NT2/D1 (cell line): ENCODE data around the gene ENOX1.

Experiments used
- DNase-seq: peaks from one replicate; pipeline ENCODE4 v3.0.0-alpha.2; 2011; ENCODE audit warnings: low read depth, low spot score
- H3K27me3 ChIP-seq: 2 replicates; pipeline ENCODE4 v1.6.0; 2011; ENCODE audit warnings: mild to moderate bottlenecking; ENCODE audit not compliant: insufficient read length, insufficient read depth
- H3K36me3 ChIP-seq: 2 replicates; pipeline ENCODE4 v1.6.1; 2011; ENCODE audit warnings: mild to moderate bottlenecking, low read length, mixed read lengths; ENCODE audit not compliant: insufficient read depth, insufficient read length
- H3K4me1 ChIP-seq: 2 replicates; pipeline ENCODE4 v1.5.1; 2011; ENCODE audit not compliant: insufficient read depth, insufficient read length
- H3K4me3 ChIP-seq: 2 replicates; pipeline ENCODE4 v1.5.1; 2011; ENCODE audit warnings: low read depth; ENCODE audit not compliant: insufficient read length
- H3K9ac ChIP-seq: 2 replicates; pipeline ENCODE4 v1.6.0; 2011; ENCODE audit warnings: low read depth; ENCODE audit not compliant: insufficient read length
- H3K9me3 ChIP-seq: 2 replicates; pipeline ENCODE4 v1.5.1; 2011; ENCODE audit warnings: mild to moderate bottlenecking, low read length; ENCODE audit not compliant: insufficient read depth
- SUZ12 ChIP-seq: IDR thresholded peaks from 2 replicates; pipeline ENCODE4 v1.6.1; 2011; ENCODE audit not compliant: insufficient read length, insufficient read depth; ENCODE audit errors: extremely low read depth
- YY1 ChIP-seq: IDR thresholded peaks from 2 replicates; pipeline ENCODE4 v1.6.1; 2011; ENCODE audit not compliant: insufficient read length, insufficient read depth
- ZNF274 ChIP-seq: IDR thresholded peaks from 2 replicates; pipeline ENCODE4 v1.6.1; 2011; ENCODE audit warnings: mild to moderate bottlenecking, low read depth, low read length

ENOX1 gene

DNA sequence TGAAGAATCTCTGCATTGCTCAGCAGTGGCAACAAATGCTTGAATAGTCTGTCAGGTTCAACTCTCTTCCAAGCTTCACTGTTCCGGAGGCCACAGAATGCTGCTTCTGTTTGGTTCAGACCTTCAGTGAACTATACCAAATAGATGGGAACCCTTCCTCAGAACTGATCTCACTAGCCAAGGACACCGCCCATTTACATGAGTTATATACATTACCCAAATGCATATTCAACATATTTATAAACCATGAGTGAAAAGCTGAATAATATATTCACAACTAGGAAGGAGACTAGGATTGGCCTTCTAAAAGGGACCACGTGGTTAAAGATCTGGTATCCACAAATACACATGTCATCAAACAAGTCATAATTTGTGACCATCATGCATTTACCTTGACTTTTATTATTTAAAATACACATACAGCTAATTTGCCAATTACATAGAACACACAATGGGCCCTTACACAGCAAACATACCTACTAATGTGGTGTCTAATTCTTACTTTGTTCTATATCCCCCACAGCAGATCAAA, 49.3 kb downstream of the ENOX1 start:
- Histone ChIP-seq H3K9ac (no peak overlapping the region), H3K9me3 (no peaks in the 10 kb centered on the region), H3K36me3 (no peaks in the 10 kb centered on the region), H3K27me3 (no peaks in the 10 kb centered on the region), H3K4me1 (no peaks in the 10 kb centered on the region), H3K4me3 (no peak overlapping the region)
- DNase-seq, result no peak
- TF ChIP-seq SUZ12 (no peak), ZNF274 (no peak), YY1 (no peak)

DNA sequence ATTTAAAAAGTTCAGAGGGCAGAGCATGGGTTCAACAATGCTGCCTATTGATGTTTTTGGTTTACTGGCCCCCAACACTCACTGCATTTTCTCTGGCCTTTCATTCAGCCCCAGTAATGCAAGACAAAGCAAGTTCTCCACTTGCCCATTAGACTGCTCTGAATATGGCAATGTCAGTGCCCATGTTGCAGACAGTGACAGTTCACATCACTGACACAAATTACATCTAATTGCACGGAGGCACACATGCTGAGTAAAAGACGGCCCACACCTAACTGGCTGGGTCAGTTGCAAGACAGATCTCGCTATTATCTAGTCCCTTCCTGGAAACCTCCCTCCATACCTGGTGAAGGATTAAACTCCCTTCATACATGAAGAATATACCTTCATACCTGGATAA, 54.0 kb downstream of the ENOX1 start:
- no peak for DNase-seq
- TF ChIP-seq SUZ12, result no peak
- TF ChIP-seq ZNF274, result no peak
- no peak for TF ChIP-seq YY1
- H3K36me3 ChIP-seq, result no peaks in the 10 kb centered on the region

DNA sequence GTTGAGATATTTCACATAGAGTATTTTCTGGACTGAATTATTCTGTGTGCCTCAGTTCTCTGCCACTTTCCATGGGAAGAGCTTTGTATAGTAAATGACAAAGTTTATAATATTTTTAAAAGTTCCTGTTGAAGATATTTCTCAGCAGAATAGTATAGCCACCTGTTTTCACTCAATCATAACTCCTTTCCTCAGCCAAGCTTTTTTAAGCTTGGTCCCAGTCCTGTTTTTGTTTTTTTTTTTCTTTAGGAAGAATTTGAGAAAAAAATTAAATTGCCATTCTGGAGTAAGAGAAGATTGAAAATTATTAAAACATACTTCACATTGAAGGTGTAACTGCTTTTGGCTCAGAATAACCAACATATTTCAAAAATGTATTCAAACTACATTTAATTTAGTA, 55.5 kb downstream of the ENOX1 start:
- no peaks in the 10 kb centered on the region for H3K27me3 ChIP-seq
- H3K9me3 ChIP-seq, result no peaks in the 10 kb centered on the region
- H3K36me3 ChIP-seq, result no peaks in the 10 kb centered on the region
- no peak overlapping the region for H3K9ac ChIP-seq
- no peak for DNase-seq
- no peaks in the 10 kb centered on the region for H3K4me1 ChIP-seq
- TF ChIP-seq SUZ12, result no peak
- TF ChIP-seq ZNF274, result no peak
- TF ChIP-seq YY1, result no peak
- no peak overlapping the region for H3K4me3 ChIP-seq

More for the DNA sequence above, 54.0 kb downstream of the ENOX1 start:
- no peak overlapping the region for H3K4me3 ChIP-seq
- H3K9me3 ChIP-seq, result no peaks in the 10 kb centered on the region
- H3K27me3 ChIP-seq, result no peaks in the 10 kb centered on the region
- H3K4me1 ChIP-seq, result no peaks in the 10 kb centered on the region
- no peak overlapping the region for H3K9ac ChIP-seq

DNA sequence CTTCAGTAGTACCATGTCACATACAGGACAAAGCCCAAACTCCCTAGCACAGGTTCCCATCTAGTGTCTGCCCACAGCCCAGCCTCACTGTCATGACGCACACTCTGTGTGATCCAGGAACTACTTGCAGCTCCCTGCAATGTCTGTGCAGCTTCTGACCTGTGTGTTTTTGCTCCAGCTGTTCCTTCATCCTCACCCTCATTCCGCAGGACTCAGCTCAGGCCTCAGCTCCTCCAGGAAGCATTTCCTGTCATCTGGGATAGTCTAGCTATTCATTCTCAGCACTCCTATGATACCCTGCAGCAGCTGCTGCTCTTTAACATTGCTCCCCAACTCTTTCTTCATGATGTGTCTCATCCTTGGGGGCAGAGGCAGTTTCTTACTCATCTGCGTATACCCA, 56.1 kb downstream of the ENOX1 start:
- TF ChIP-seq YY1 (no peak), SUZ12 (no peak), ZNF274 (no peak)
- DNase-seq, result no peak
- Histone ChIP-seq H3K36me3 (no peaks in the 10 kb centered on the region), H3K27me3 (no peaks in the 10 kb centered on the region), H3K9me3 (no peaks in the 10 kb centered on the region), H3K4me3 (no peak overlapping the region), H3K4me1 (no peaks in the 10 kb centered on the region), H3K9ac (no peak overlapping the region)

DNA sequence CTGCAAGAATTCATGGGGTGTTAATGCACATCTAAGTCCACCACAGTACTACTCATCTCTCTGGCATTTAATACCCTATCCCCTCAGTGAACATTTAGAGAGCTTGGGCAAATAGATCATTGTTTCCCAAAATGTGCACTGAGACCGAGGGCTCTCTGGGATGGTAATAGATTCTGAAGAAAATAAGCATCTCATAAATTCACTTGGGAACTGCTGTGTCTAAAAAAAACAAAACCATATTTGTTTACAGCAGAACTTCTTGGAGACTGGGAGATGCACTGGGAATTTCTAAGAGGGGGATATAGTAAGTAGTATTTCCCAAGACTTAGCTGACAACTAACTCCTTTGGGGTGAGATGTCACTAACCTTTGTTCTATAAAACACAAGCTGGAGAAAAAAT, 58.4 kb downstream of the ENOX1 start:
- H3K9ac ChIP-seq, result no peak overlapping the region
- H3K36me3 ChIP-seq, result no peaks in the 10 kb centered on the region
- no peak for DNase-seq
- no peaks in the 10 kb centered on the region for H3K9me3 ChIP-seq
- H3K27me3 ChIP-seq, result no peaks in the 10 kb centered on the region
- no peaks in the 10 kb centered on the region for H3K4me1 ChIP-seq
- TF ChIP-seq YY1 (no peak), ZNF274 (no peak), SUZ12 (no peak)
- no peak overlapping the region for H3K4me3 ChIP-seq

DNA sequence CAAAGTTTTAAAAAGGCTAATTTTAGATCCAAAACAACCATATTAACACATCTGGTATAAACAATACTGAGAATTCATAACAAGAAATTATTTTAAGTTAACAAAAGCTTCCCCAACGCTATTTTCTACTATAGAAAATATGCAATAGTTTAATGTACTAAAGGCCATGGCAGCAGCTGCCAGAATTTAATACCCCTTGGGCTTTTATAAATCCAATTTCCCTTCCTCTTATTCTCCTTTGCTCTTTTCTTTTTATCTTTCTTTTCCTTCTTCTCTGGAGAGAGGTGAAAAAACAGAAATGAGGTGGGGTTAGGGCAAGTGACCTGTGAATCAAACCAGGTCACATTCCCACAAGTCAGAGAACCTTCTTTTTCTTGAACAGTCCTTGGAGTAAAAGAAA, 58.9 kb downstream of the ENOX1 start:
- no peak overlapping the region for H3K9ac ChIP-seq

DNA sequence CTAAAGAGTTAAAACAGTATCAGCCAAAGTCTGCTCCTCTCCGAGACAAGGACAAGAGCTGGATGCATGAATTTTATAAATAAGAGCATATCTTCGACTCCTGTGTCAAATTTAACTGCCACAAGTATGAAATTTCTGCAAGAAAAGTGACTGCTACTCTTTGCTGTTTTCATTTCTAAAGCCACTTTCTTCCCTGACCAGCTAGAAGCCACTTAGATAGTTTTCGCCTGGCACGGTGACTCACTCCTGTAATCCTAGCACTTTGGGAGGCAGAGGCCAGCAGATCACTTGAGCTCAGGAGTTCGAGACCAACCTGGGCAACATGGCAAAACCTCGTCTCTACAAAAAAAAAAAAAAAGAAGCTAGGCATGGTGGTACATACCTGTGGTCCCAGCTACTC, 61.3 kb downstream of the ENOX1 start:
- no peak for DNase-seq

More for the DNA sequence above, 58.9 kb downstream of the ENOX1 start:
- no peak for DNase-seq
- no peaks in the 10 kb centered on the region for H3K27me3 ChIP-seq
- no peaks in the 10 kb centered on the region for H3K4me1 ChIP-seq
- TF ChIP-seq SUZ12 (no peak), ZNF274 (no peak), YY1 (no peak)
- no peaks in the 10 kb centered on the region for H3K9me3 ChIP-seq
- H3K4me3 ChIP-seq, result no peak overlapping the region
- H3K36me3 ChIP-seq, result no peaks in the 10 kb centered on the region

More for the DNA sequence above, 61.3 kb downstream of the ENOX1 start:
- Histone ChIP-seq H3K27me3 (no peaks in the 10 kb centered on the region), H3K36me3 (no peaks in the 10 kb centered on the region), H3K9me3 (no peaks in the 10 kb centered on the region), H3K9ac (no peak overlapping the region), H3K4me1 (no peaks in the 10 kb centered on the region), H3K4me3 (no peak overlapping the region)
- no peak for TF ChIP-seq ZNF274
- no peak for TF ChIP-seq SUZ12
- TF ChIP-seq YY1, result no peak
